HepG2 (cell line): ENCODE data around the gene SHROOM1. TPM values are rescaled to one million over a fixed set of nuclear protein-coding genes. Genes with fewer than 3 reads are reported as not detected.
A peak's percentile ranks its signal among the peaks of the same experiment; 100 is the strongest.

ENCODE experiments used
- ASH2L ChIP-seq: fragments of 300-600, 200-600 bp; sonication (generic); IDR thresholded peaks from 2 replicates; pipeline ENCODE4 v1.7.0; 2017; ENCODE audit warnings: low read depth, mild to moderate bottlenecking, moderate library complexity, mixed read lengths, low read length; ENCODE audit not compliant: insufficient read length
- FOXA1 ChIP-seq, 2 experiments: fragments of 450-650 bp in 1 of 2; sonication (generic) in 1 of 2; formaldehyde crosslinking in 1 of 2; IDR thresholded peaks; 2 replicates each; pipeline versions ENCODE4 v1.4.0 to v1.6.1; 2016 to 2020; ENCODE audit warnings: missing genetic modification reagents in 1 of 2
- HNRNPL ChIP-seq: fragments of 200-400 bp; formaldehyde crosslinking; IDR thresholded peaks from 2 replicates; pipeline ENCODE4 v1.6.1; 2017; ENCODE audit warnings: mild to moderate bottlenecking, low read depth, low read length
- HNRNPLL ChIP-seq: fragments of 200-400 bp; formaldehyde crosslinking; IDR thresholded peaks from 2 replicates; pipeline ENCODE4 v1.6.1; 2017; ENCODE audit warnings: mild to moderate bottlenecking, low read depth, low read length; ENCODE audit not compliant: poor library complexity, severe bottlenecking
- HOXA3 ChIP-seq: sonication (generic); formaldehyde crosslinking; IDR thresholded peaks from 2 replicates; pipeline ENCODE4 v1.5.0; 2020; ENCODE audit warnings: missing genetic modification reagents
- IKZF5 ChIP-seq: IDR thresholded peaks from 2 replicates; pipeline ENCODE4 v1.6.1; 2018; ENCODE audit warnings: missing genetic modification reagents, mild to moderate bottlenecking, missing compliant biosample characterization
- SMAD3 ChIP-seq: sonication (generic); formaldehyde crosslinking; IDR thresholded peaks from 2 replicates; pipeline ENCODE4 v1.4.0; 2020; ENCODE audit warnings: missing genetic modification reagents
- SP1 ChIP-seq, 2 experiments: fragments of 450-650 bp in 1 of 2; sonication (generic) in 1 of 2; formaldehyde crosslinking in 1 of 2; IDR thresholded peaks; 2 replicates each; pipeline versions ENCODE4 v1.4.0 to v1.6.1; 2016 to 2020; ENCODE audit warnings: missing genetic modification reagents in 1 of 2
- SPEN ChIP-seq: sonication (generic); formaldehyde crosslinking; IDR thresholded peaks from 2 replicates; pipeline ENCODE4 v1.5.1; 2020; ENCODE audit warnings: low read depth, mild to moderate bottlenecking, missing genetic modification reagents
- STAG1 ChIP-seq: sonication (generic); formaldehyde crosslinking; IDR thresholded peaks from 2 replicates; pipeline ENCODE4 v1.4.0; 2020; ENCODE audit warnings: missing genetic modification reagents
- ZFY ChIP-seq: sonication (generic); formaldehyde crosslinking; IDR thresholded peaks from 2 replicates; pipeline ENCODE4 v1.4.0; 2020; ENCODE audit warnings: missing genetic modification reagents
- ZGPAT ChIP-seq: IDR thresholded peaks from 2 replicates; pipeline ENCODE4 v1.6.1; 2016; ENCODE audit warnings: mild to moderate bottlenecking
- ZNF225 ChIP-seq: sonication (generic); formaldehyde crosslinking; IDR thresholded peaks from 2 replicates; pipeline ENCODE4 v1.4.0; 2020; ENCODE audit warnings: mild to moderate bottlenecking, missing genetic modification reagents
- ZNF234 ChIP-seq: sonication (generic); formaldehyde crosslinking; conservative IDR thresholded peaks from 2 replicates; pipeline ENCODE4 v1.5.1; 2020; ENCODE audit warnings: mild to moderate bottlenecking, missing genetic modification reagents
- ZNF331 ChIP-seq: sonication (generic); formaldehyde crosslinking; IDR thresholded peaks from 2 replicates; pipeline ENCODE4 v1.4.0; 2020; ENCODE audit warnings: missing genetic modification reagents
- ZNF556 ChIP-seq: sonication (generic); formaldehyde crosslinking; IDR thresholded peaks from 2 replicates; pipeline ENCODE4 v1.4.0; 2020; ENCODE audit warnings: mild to moderate bottlenecking, missing genetic modification reagents, borderline replicate concordance
- ZNF580 ChIP-seq: IDR thresholded peaks from 2 replicates; pipeline ENCODE4 v1.6.1; 2016; ENCODE audit warnings: low read depth, borderline replicate concordance
- ZNF619 ChIP-seq: sonication (generic); formaldehyde crosslinking; IDR thresholded peaks from 2 replicates; pipeline ENCODE4 v1.4.0; 2020; ENCODE audit warnings: mild to moderate bottlenecking, missing genetic modification reagents
- ZNF770 ChIP-seq: sonication (generic); formaldehyde crosslinking; IDR thresholded peaks from 2 replicates; pipeline ENCODE4 v1.5.0; 2020; ENCODE audit warnings: mild to moderate bottlenecking, missing genetic modification reagents
- ZNF775 ChIP-seq: sonication (generic); formaldehyde crosslinking; IDR thresholded peaks from 2 replicates; pipeline ENCODE4 v1.4.0; 2020; ENCODE audit warnings: missing genetic modification reagents, mild to moderate bottlenecking, moderate library complexity, borderline replicate concordance
- polyA plus RNA-seq, 8 experiments: library from polyadenylated mRNA; depleted of rRNA in 3 of 8; stranded (reverse) in 7 of 8; unstranded in 1 of 8; fragments of >200 nt; fragmentation: Illumina TruSeq in 4 of 8; extraction: Trizol in 4 of 8; gene quantifications; 2 replicates each; pipeline versions ENCODE4 v1.2.1 to v1.2.3, GENCODE V29; 2011 to 2016; ENCODE audit warnings: low read depth in 4 of 8, missing spikeins in 1 of 8, mixed read lengths in 1 of 8; ENCODE audit not compliant: insufficient read depth in 1 of 8
- total RNA-seq, 5 experiments: library from RNA; depleted of rRNA; stranded (reverse); fragments of >200 nt; fragmentation: Illumina TruSeq; extraction: Trizol; gene quantifications; 2 replicates each; pipeline ENCODE4 v1.2.3, GENCODE V29; 2016; ENCODE audit warnings: low read depth in 1 of 5

The SHROOM1 gene
- total and polyA plus RNA-seq, 2 of the 13 experiments (the other 11 are each of a cell fraction or from before 2014, with no cell fraction given): 18.2 to 25.7 TPM

- TF ChIP-seq IKZF5 (CRISPR knock-in tag): peak; percentile 74
- TF ChIP-seq ZFY (CRISPR knock-in tag): peak; percentile 92
- TF ChIP-seq FOXA1 (IDR thresholded peaks at IDR 0.05): no peak
- no peak for TF ChIP-seq FOXA1 (CRISPR knock-in tag; IDR thresholded peaks at IDR 0.05)
- TF ChIP-seq SP1 (IDR thresholded peaks at IDR 0.05): no peak
- TF ChIP-seq SP1 (CRISPR knock-in tag; IDR thresholded peaks at IDR 0.05): no peak
- 0 out of 2 replicates have a peak, but pooled peaks have one; percentile 69 for TF ChIP-seq ZNF775 (CRISPR knock-in tag)
- peak; percentile 9 for TF ChIP-seq ASH2L
- peak; percentile 63; the same call in 1 of the 2 replicates for TF ChIP-seq ZNF234 (CRISPR knock-in tag)
- TF ChIP-seq ZGPAT (CRISPR knock-in tag): peak; percentile 78; the same call in 1 of the 2 replicates
- TF ChIP-seq STAG1 (CRISPR knock-in tag): peak; percentile 20; the same call in 1 of the 2 replicates
- TF ChIP-seq ZNF619: no peak
- TF ChIP-seq HOXA3: peak; percentile 71; the same call in 1 of the 2 replicates
- peak; percentile 38; the same call in 1 of the 2 replicates for TF ChIP-seq SPEN (CRISPR knock-in tag)
- peak; percentile 17; the same call in 1 of the 2 replicates for TF ChIP-seq ZNF580
- 0 out of 2 replicates have a peak, but pooled peaks have one; percentile 47 for TF ChIP-seq HNRNPL
- peak; percentile 17; the same call in 1 of the 2 replicates for TF ChIP-seq ZNF225 (CRISPR knock-in tag)
- peak; percentile 12 for TF ChIP-seq HNRNPLL
- TF ChIP-seq ZNF556 (CRISPR knock-in tag): no peak
- TF ChIP-seq SMAD3 (CRISPR knock-in tag): no peak
- peak; percentile 30; the same call in 1 of the 2 replicates for TF ChIP-seq ZNF331 (CRISPR knock-in tag)
- TF ChIP-seq ZNF770 (CRISPR knock-in tag): peak; percentile 51; the same call in 1 of the 2 replicates
Measured at GRCh38 chr5:132830436-132831094, at the start of gene SHROOM1 (continued).
